Peyer's patch (tissue), 4 donors: ENCODE data around the gene CLEC16A. TPM values are rescaled to one million over a fixed set of nuclear protein-coding genes. Genes with fewer than 3 reads are reported as not detected.

Experiments used
- DNase-seq, 3 donors: peaks; one replicate each; pipeline ENCODE4 v3.0.0-alpha.2; 2017 to 2019
- H3K27ac ChIP-seq, 4 donors: fragments of 200-600 bp; sonication (generic); one replicate each; pipeline ENCODE4 v1.5.1; 2016 to 2019
- H3K27me3 ChIP-seq, 2 donors: fragments of 200-600 bp; sonication (generic); one replicate each; pipeline ENCODE4 v1.5.1; 2019
- H3K36me3 ChIP-seq, 3 donors: fragments of 200-600 bp; sonication (generic); one replicate each; pipeline ENCODE4 v1.5.1; 2016 to 2019
- H3K4me1 ChIP-seq, 4 donors: fragments of 200-600 bp; sonication (generic); one replicate each; pipeline ENCODE4 v1.5.1; 2016 to 2019
- H3K4me3 ChIP-seq, 4 donors: fragments of 200-600 bp; sonication (generic); 1 replicate in 3 of 4; 2 replicates in 1 of 4; pipeline ENCODE4 v1.5.1; 2016 to 2019; ENCODE audit warnings: mild to moderate bottlenecking in 1 of 4
- H3K9me3 ChIP-seq, 4 donors: fragments of 200-600 bp; sonication (generic); one replicate each; pipeline ENCODE4 v1.5.1; 2016 to 2019; ENCODE audit warnings: mild to moderate bottlenecking in 1 of 4
- CTCF ChIP-seq, 6 experiments: fragments of 450-650 bp in 4 of 6; fragments of 200-600 bp in 2 of 6; sonication (generic) in 1 of 6; IDR thresholded peaks; one replicate each; pipeline ENCODE4 v1.5.1; 2017 to 2019; ENCODE audit warnings: antibody characterized with exemption in 6 of 6, mild to moderate bottlenecking in 3 of 6, moderate library complexity in 1 of 6
- POLR2A ChIP-seq, 2 donors: fragments of 450-650 bp; IDR thresholded peaks; one replicate each; pipeline ENCODE4 v1.5.1; 2017; ENCODE audit warnings: antibody characterized with exemption in 2 of 2, mild to moderate bottlenecking in 2 of 2, moderate library complexity in 2 of 2
- total RNA-seq, 4 donors: library from RNA; depleted of rRNA; stranded (reverse); fragments of >200 nt; gene quantifications; one replicate each; pipeline ENCODE4 v1.1.0, GENCODE V29; 2016

The CLEC16A gene
- total RNA-seq, 4 donors from 2014 or later: 37.8 to 139 (median 64.3) TPM

GRCh38 chr16:10936272-10936984, 7.9 kb upstream of the CLEC16A start:
- peaks cover 0 to 19% (median 0%) of the 10 kb centered on the region in 3 donors for H3K36me3 ChIP-seq
- H3K27me3 ChIP-seq: no peaks in the 10 kb centered on the region
- H3K27ac ChIP-seq: peak overlapping the region; percentile 49 to 87 (median 74)
- no peaks in the 10 kb centered on the region for H3K9me3 ChIP-seq
- H3K4me1 ChIP-seq: peaks cover 3 to 79% (median 33%) of the 10 kb centered on the region in 4 donors
- no peak for DNase-seq
- TF ChIP-seq CTCF (IDR thresholded peaks at IDR 0.05): no peak
- no peak for TF ChIP-seq POLR2A (IDR thresholded peaks at IDR 0.05)
- no peak overlapping the region for H3K4me3 ChIP-seq

GRCh38 chr16:10937068-10937859, 7.1 kb upstream of the CLEC16A start:
- peak in 1 of 3 donors; percentile 59 for DNase-seq
- H3K9me3 ChIP-seq: no peaks in the 10 kb centered on the region
- peaks cover 3 to 79% (median 33%) of the 10 kb centered on the region in 4 donors for H3K4me1 ChIP-seq
- H3K4me3 ChIP-seq: peak overlapping the region in 2 of 4 donors; percentile 33 to 40
- H3K27me3 ChIP-seq: no peaks in the 10 kb centered on the region
- peaks cover 0 to 16% (median 0%) of the 10 kb centered on the region in 3 donors for H3K36me3 ChIP-seq
- TF ChIP-seq CTCF (IDR thresholded peaks at IDR 0.05) (no peak), POLR2A (IDR thresholded peaks at IDR 0.05) (no peak)
- H3K27ac ChIP-seq: peak overlapping the region; percentile 49 to 87 (median 74)

- no peak for TF ChIP-seq POLR2A (IDR thresholded peaks at IDR 0.05)
- no peak for TF ChIP-seq CTCF (IDR thresholded peaks at IDR 0.05)
- H3K4me3 ChIP-seq: peak overlapping the region in 3 of 4 donors; percentile 12 to 33 (median 15)
- peaks cover 3 to 87% (median 34%) of the 10 kb centered on the region in 4 donors for H3K4me1 ChIP-seq
- no peaks in the 10 kb centered on the region for H3K9me3 ChIP-seq
- H3K36me3 ChIP-seq: peaks cover 0 to 7% (median 0%) of the 10 kb centered on the region in 3 donors
- H3K27ac ChIP-seq: peak overlapping the region; percentile 62 to 87 (median 74)
- H3K27me3 ChIP-seq: no peaks in the 10 kb centered on the region
- peak in 2 of 3 donors; percentile 44 to 71 for DNase-seq
Observed at GRCh38 chr16:10938321-10938720, 6.0 kb upstream of the CLEC16A start.

- DNase-seq: peak in 1 of 3 donors; percentile 70
- TF ChIP-seq POLR2A (IDR thresholded peaks at IDR 0.05) (no peak), CTCF (IDR thresholded peaks at IDR 0.05) (no peak)
- Histone ChIP-seq H3K27ac (peak overlapping the region; percentile 62 to 87 (median 74)), H3K9me3 (no peaks in the 10 kb centered on the region), H3K4me1 (peaks cover 3 to 90% (median 34%) of the 10 kb centered on the region in 4 donors), H3K4me3 (peak overlapping the region in 3 of 4 donors; percentile 12 to 91 (median 90)), H3K36me3 (peaks cover 0 to under 1% (median 0%) of the 10 kb centered on the region in 3 donors), H3K27me3 (no peaks in the 10 kb centered on the region)
Observed at GRCh38 chr16:10938796-10939648, 5.3 kb upstream of the CLEC16A start.
